ENCODE measurements around the gene ADRM1. TPM values are rescaled to one million over a fixed set of nuclear protein-coding genes. Genes with fewer than 3 reads are reported as not detected.

Gene ADRM1
- 174 and 247 TPM in 2 replicates for total RNA-seq

GRCh38 chr20:62302341-62303061 is at the start of gene ADRM1:
Gene ADRM1 (plus strand): TSS chr20:62302997. CDS start chr20:62303569, 572 bp downstream.

Other genes starting within 250 kb of the ADRM1 start
- 9.6 and 10.5 TPM in 2 replicates for gene TAF4, start 237.1 kb upstream of the ADRM1 start, total RNA-seq
- gene LSM14B, start 180.5 kb upstream of the ADRM1 start, total RNA-seq = 40.2 and 40.7 TPM in 2 replicates
- gene PSMA7, start 159.6 kb upstream of the ADRM1 start, total RNA-seq = 340 and 346 TPM in 2 replicates
- gene SS18L1, start 159.2 kb upstream of the ADRM1 start, total RNA-seq = 8.8 and 17.6 TPM in 2 replicates
- gene MTG2, start 120.0 kb upstream of the ADRM1 start, total RNA-seq = 17.3 and 20.6 TPM in 2 replicates
- not detected in 2 replicates for gene HRH3, start 82.7 kb upstream of the ADRM1 start, total RNA-seq
- 23.9 and 34.1 TPM in 2 replicates for gene OSBPL2, start 64.5 kb upstream of the ADRM1 start, total RNA-seq
- gene LAMA5, start 64.3 kb downstream of the ADRM1 start, total RNA-seq = 53.8 and 64.3 TPM in 2 replicates
- gene RPS21, start 84.1 kb downstream of the ADRM1 start, total RNA-seq = 472 and 851 TPM in 2 replicates
- gene CABLES2, start 104.3 kb downstream of the ADRM1 start, total RNA-seq = 4.4 and 8.8 TPM in 2 replicates
- not detected in 2 replicates for gene RBBP8NL, start 124.5 kb downstream of the ADRM1 start, total RNA-seq
- not detected in 2 replicates for gene GATA5, start 173.0 kb downstream of the ADRM1 start, total RNA-seq

Data from placental pericyte (primary cell).